A549 (cell line): ENCODE measurements around the gene SLC28A1. TPM values are rescaled to one million over a fixed set of nuclear protein-coding genes. Genes with fewer than 3 reads are reported as not detected.
A peak's percentile ranks its signal among the peaks of the same experiment; 100 is the strongest.
"Not testable (repeated sequence)": the region's sequence is repeated elsewhere in the genome, so short reads cannot be mapped to it uniquely, and the experiment has no call there.

ENCODE experiments used
- ATAC-seq, 2 experiments: fragments of 200-7000 bp in 1 of 2; fragments of >200 bp in 1 of 2; cut with Nextera tagmentation in 1 of 2; cut with Tn5 transposase in 1 of 2; 3 replicates each; pipeline versions ENCODE4 v1.8.0 to v1.9.1; 2018 to 2020; ENCODE audit warnings: mild to moderate bottlenecking in 1 of 2, moderate library complexity in 1 of 2
- CTCF ChIA-PET: fragments of 300-600 bp; sonication (Branson Sonifier 250); formaldehyde crosslinking; extraction: SDS; loops from one replicate; lab custom pipeline; 2021; ENCODE audit warnings: antibody characterized with exemption, inconsistent platforms; lab: Yijun Ruan, JAX
- POLR2A ChIA-PET: fragments of 350-600 bp; formaldehyde crosslinking; extraction: SDS; loops from one replicate; lab custom pipeline; 2021; ENCODE audit warnings: antibody characterized with exemption, inconsistent platforms; lab: Yijun Ruan, JAX
- DNase-seq, 2 experiments: peaks; one replicate each; pipeline versions ENCODE4 v3.0.0 to v3.0.0-alpha.2; 2011 to 2016; ENCODE audit warnings: low read depth in 1 of 2, low spot score in 1 of 2
- FAIRE-seq: peaks from 2 replicates; lab custom pipeline; 2011; peaks lifted over from hg19 to GRCh38; lab: Jason Lieb, UNC
- H3K27ac ChIP-seq, 2 experiments: fragments of >200 bp; sonication (Bioruptor Twin); formaldehyde crosslinking; 3 replicates each; pipeline ENCODE4 v1.5.1; 2016 to 2017
- H3K4me1 ChIP-seq: fragments of >200 bp; sonication (Bioruptor Twin); formaldehyde crosslinking; 3 replicates; pipeline ENCODE4 v1.6.1; 2016
- H3K4me2 ChIP-seq: fragments of >200 bp; sonication (Bioruptor Twin); formaldehyde crosslinking; 3 replicates; pipeline ENCODE4 v1.6.1; 2016
- H3K4me3 ChIP-seq: fragments of >200 bp; sonication (Bioruptor Twin); formaldehyde crosslinking; 3 replicates; pipeline ENCODE4 v1.5.1; 2016
- H3K9me3 ChIP-seq: fragments of >200 bp; sonication (Bioruptor Twin); formaldehyde crosslinking; 3 replicates; pipeline ENCODE4 v1.6.1; 2016
- ATOH8 ChIP-seq: fragments of 250-450 bp; sonication (Bioruptor Pico); IDR thresholded peaks from 2 replicates; pipeline ENCODE4 v1.5.0; 2020; ENCODE audit warnings: low read depth, mild to moderate bottlenecking, moderate library complexity
- CBX8 ChIP-seq: fragments of 200-600 bp; sonication (generic); IDR thresholded peaks from 2 replicates; pipeline ENCODE4 v1.6.1; 2016
- CHD2 ChIP-seq: fragments of 150-350 bp; IDR thresholded peaks from 2 replicates; pipeline ENCODE4 v1.6.1; 2014; ENCODE audit warnings: low read length; ENCODE audit not compliant: partially characterized antibody
- CTCF ChIP-seq: fragments of >200 bp; sonication (Bioruptor Twin); formaldehyde crosslinking; IDR thresholded peaks from 3 replicates; pipeline ENCODE4 v1.5.1; 2016
- EHMT2 ChIP-seq: fragments of 200-600 bp; sonication (generic); IDR thresholded peaks from 2 replicates; pipeline ENCODE4 v1.6.1; 2016; ENCODE audit warnings: antibody characterized with exemption, low read depth, mild to moderate bottlenecking, moderate library complexity
- ESRRA ChIP-seq: fragments of 150-350 bp; IDR thresholded peaks from 2 replicates; pipeline ENCODE4 v1.6.1; 2014; ENCODE audit warnings: mild to moderate bottlenecking, low read length, borderline replicate concordance
- HOXB5 ChIP-seq: fragments of 250-450 bp; sonication (Bioruptor Pico); IDR thresholded peaks from 2 replicates; pipeline ENCODE4 v1.5.0; 2020; ENCODE audit warnings: mild to moderate bottlenecking, moderate library complexity
- KDM1A ChIP-seq: fragments of 200-600 bp; sonication (generic); IDR thresholded peaks from 2 replicates; pipeline ENCODE4 v1.6.1; 2016; ENCODE audit warnings: low read depth, mild to moderate bottlenecking
- MAX ChIP-seq: IDR thresholded peaks from 2 replicates; pipeline ENCODE4 v1.6.1; 2012
- NFE2L2 ChIP-seq: fragments of 150-350 bp; conservative IDR thresholded peaks from 2 replicates; pipeline ENCODE4 v1.6.1; 2014; ENCODE audit warnings: low read length
- NR3C1 ChIP-seq: fragments of >200 bp; sonication (Bioruptor Twin); formaldehyde crosslinking; IDR thresholded peaks from 3 replicates; pipeline ENCODE4 v1.6.1; 2017
- POLR2A ChIP-seq: IDR thresholded peaks from 2 replicates; pipeline ENCODE4 v1.6.1; 2012; ENCODE audit warnings: mild to moderate bottlenecking, low read length
- POLR2AphosphoS2 ChIP-seq: conservative IDR thresholded peaks from 2 replicates; pipeline ENCODE4 v1.6.1; 2012; ENCODE audit warnings: low read length, improper control_type of control experiment, inconsistent platforms
- RAD21 ChIP-seq, 2 experiments: fragments of >200 bp in 1 of 2; sonication (Bioruptor Twin) in 1 of 2; formaldehyde crosslinking in 1 of 2; IDR thresholded peaks in 1 of 2; conservative IDR thresholded peaks in 1 of 2; 2 replicates in 1 of 2; 3 replicates in 1 of 2; pipeline ENCODE4 v1.6.1; 2012 to 2018; ENCODE audit warnings: inconsistent platforms in 1 of 2
- REST ChIP-seq: fragments of 200-600 bp; sonication (generic); IDR thresholded peaks from 2 replicates; pipeline ENCODE4 v1.6.1; 2016; ENCODE audit warnings: antibody characterized with exemption, mild to moderate bottlenecking, moderate library complexity
- RFX5 ChIP-seq: fragments of 450-650 bp; IDR thresholded peaks from 2 replicates; pipeline ENCODE4 v1.7.1; 2014; ENCODE audit warnings: antibody characterized with exemption, mild to moderate bottlenecking, moderate library complexity
- SMC3 ChIP-seq: fragments of >200 bp; sonication (Bioruptor Twin); formaldehyde crosslinking; IDR thresholded peaks from 3 replicates; pipeline ENCODE4 v1.6.1; 2018; ENCODE audit warnings: inconsistent platforms
- ZC3H11A ChIP-seq: fragments of 450-650 bp; IDR thresholded peaks from 2 replicates; pipeline ENCODE4 v1.6.1; 2014; ENCODE audit warnings: antibody characterized with exemption, mild to moderate bottlenecking
- ZNF302 ChIP-seq: fragments of 250-450 bp; sonication (Bioruptor Pico); IDR thresholded peaks from 2 replicates; pipeline ENCODE4 v1.9.0; 2021; ENCODE audit warnings: inconsistent platforms, mild to moderate bottlenecking, moderate library complexity
- WGBS: methylation state at CpG from one replicate; pipeline ENCODE4 v1.1.6; 2017; ENCODE audit errors: missing lambda C conversion rate; 5-methylcytosine and 5-hydroxymethylcytosine counted together
- polyA plus RNA-seq, 4 experiments: library from polyadenylated mRNA; depleted of rRNA in 3 of 4; stranded (reverse); fragments of >200 nt; fragmentation: RNase III in 1 of 4; extraction: RNeasy Plus Mini Kit Qiagen cat#74134 plus additional on column Dnase treatment in 1 of 4; gene quantifications; 2 replicates in 3 of 4; 3 replicates in 1 of 4; pipeline ENCODE4 v1.2.3, GENCODE V29; 2011 to 2017

SLC28A1 gene
- polyA plus RNA-seq, 2 of the 4 experiments (the other 2 are of a cell fraction), result 0.06 to 0.13 TPM

GRCh38 chr15:84844964-84845363 is 39.5 kb upstream of the SLC28A1 start:
- peak overlapping the region; percentile 15 to 42; a peak in 4 of 6 replicates for H3K27ac ChIP-seq
- H3K4me2 ChIP-seq, result peak overlapping the region; percentile 7; the same call in 1 of the 3 replicates
- POLR2A ChIA-PET, result interaction anchor here (0.8 kb wide), 1 partner anchor 8 kb away, joined by 3 read pairs; no protein-coding TSS in a partner anchor
- TF ChIP-seq NFE2L2, result no peak
- TF ChIP-seq POLR2AphosphoS2, result no peak
- TF ChIP-seq ZNF302, result no peak
- no peak for TF ChIP-seq HOXB5 (CRISPR knock-in tag)
- no peak for TF ChIP-seq POLR2A
- no peak for TF ChIP-seq EHMT2
- TF ChIP-seq ESRRA, result no peak
- TF ChIP-seq CBX8, result no peak
- no peak for TF ChIP-seq REST
- no peak for TF ChIP-seq MAX
- TF ChIP-seq NR3C1, result no peak
- no peak for TF ChIP-seq CHD2
- no peak for TF ChIP-seq RFX5
- TF ChIP-seq ZC3H11A, result no peak
- TF ChIP-seq, all 56 proteins: peak for 0
- 41% methylated on average over 2 of the region's 2 CpGs for WGBS
- H3K4me1 ChIP-seq, result peaks cover 20% of the 10 kb centered on the region
- peaks cover 32% of the 10 kb centered on the region for H3K9me3 ChIP-seq
- no peak overlapping the region for H3K4me3 ChIP-seq
- FAIRE-seq (peak; percentile 80), DNase-seq (no peak), ATAC-seq (no peak)
- CTCF ChIA-PET, result interaction anchor here (0.6 to 1.6 kb wide), 9 partner anchors 9 to 200 kb away, joined by 3 to 6 read pairs (median 3); no protein-coding TSS in a partner anchor

GRCh38 chr15:84845631-84846030 is 38.8 kb upstream of the SLC28A1 start:
- CTCF ChIA-PET, result interaction anchor here (0.8 to 1.6 kb wide), 9 partner anchors 9 to 199 kb away, joined by 3 to 7 read pairs (median 4); no protein-coding TSS in a partner anchor
- 0 out of 2 replicates have a peak, but pooled peaks have one; percentile 26 for TF ChIP-seq ATOH8 (CRISPR knock-in tag)
- TF ChIP-seq CTCF, result peak; percentile 67
- TF ChIP-seq KDM1A, result 0 out of 2 replicates have a peak, but pooled peaks have one; percentile 40
- peak; percentile 72 to 83 for TF ChIP-seq RAD21 (conservative IDR thresholded peaks at IDR 0.05 in 1 of 2, IDR thresholded peaks at IDR 0.05 in 1 of 2)
- TF ChIP-seq SMC3, result peak; percentile 79
- FAIRE-seq, result not testable (repeated sequence)

More at GRCh38 chr15:84845631-84846030, 38.8 kb upstream of the SLC28A1 start:
- Histone ChIP-seq H3K9me3 (peaks cover 32% of the 10 kb centered on the region), H3K4me1 (peaks cover 14% of the 10 kb centered on the region), H3K27ac (peak overlapping the region in 1 of 2 experiments; percentile 42; a peak in 3 of 6 replicates)
- ATAC-seq (peak in 1 of 2 experiments; percentile 77; a peak in 3 of 6 replicates), DNase-seq (peak in 1 of 2 experiments; percentile 86)
- not testable (repeated sequence) for H3K4me3 ChIP-seq, H3K4me2 ChIP-seq
- 31% methylated on average over 7 of the region's 7 CpGs for WGBS
- POLR2A ChIA-PET, result interaction anchor here (0.8 kb wide), 1 partner anchor 8 kb away, joined by 3 read pairs; no protein-coding TSS in a partner anchor
